Measurements from ENCODE around the gene PCK2. TPM values are rescaled to one million over a fixed set of nuclear protein-coding genes. Genes with fewer than 3 reads are reported as not detected.

The PCK2 gene
- total and polyA plus RNA-seq, 2 of the 8 experiments (the other 6 are each of a cell fraction or from before 2014, with no cell fraction given) = 81.9 to 115 TPM

DNA sequence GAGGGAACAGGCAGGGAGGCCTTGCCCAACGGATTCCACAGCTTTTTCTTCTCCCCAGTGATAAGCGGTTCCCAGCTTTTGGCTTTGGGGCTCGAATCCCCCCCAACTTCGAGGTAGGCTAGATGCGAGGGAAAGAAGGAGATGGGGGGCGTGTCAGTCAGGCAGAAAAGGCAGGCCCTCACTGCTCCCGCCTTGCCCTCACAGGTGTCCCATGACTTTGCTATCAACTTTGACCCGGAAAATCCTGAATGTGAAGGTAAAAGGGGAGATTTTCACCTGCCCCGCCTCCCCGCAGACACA lies 17.9 kb upstream of the PCK2 start:
- Histone ChIP-seq H3K56ac (replicated peaks; ENCODE audit: insufficient read length, low read depth, low read length) (no peak overlapping the region), H4K8ac (ENCODE audit: extremely low read depth, insufficient read depth, low read length) (no peak overlapping the region), H3K79me1 (ENCODE audit: low read depth, low read length) (no peaks in the 10 kb centered on the region), H3K9me3 (ENCODE audit: insufficient read depth in 2 of 2, low read depth in 1 of 2, low read length in 1 of 2) (no peaks in the 10 kb centered on the region), H2BK15ac (ENCODE audit: low read length) (no peak overlapping the region), H2BK120ac (replicated peaks; ENCODE audit: low read depth, low read length) (no peak overlapping the region), H3K4ac (replicated peaks; ENCODE audit: insufficient read length, low read depth, low read length) (no peak overlapping the region), H2BK20ac (ENCODE audit: low read length) (no peak overlapping the region), H3K27me3 (replicated peaks in 1 of 4; ENCODE audit: control insufficient read depth in 3 of 4, extremely low read depth in 1 of 4, insufficient read depth in 3 of 4, low read length in 3 of 4) (no peaks in the 10 kb centered on the region), H3K23ac (ENCODE audit: insufficient read length) (no peak overlapping the region), H3K27ac (ENCODE audit: low read depth, low read length) (no peak overlapping the region), H3K79me2 (ENCODE audit: control insufficient read depth in 1 of 2, insufficient read depth in 2 of 2, low read length in 2 of 2) (no peaks in the 10 kb centered on the region), H3K23me2 (ENCODE audit: low read depth, low read length) (peaks cover 6% of the 10 kb centered on the region; the same call in 1 of the 2 replicates), H2BK5ac (ENCODE audit: low read depth, low read length) (no peak overlapping the region), H4K91ac (replicated peaks; ENCODE audit: insufficient read length, low read length) (no peak overlapping the region), H3K4me2 (ENCODE audit: insufficient read depth in 1 of 2, low read depth in 2 of 2, low read length in 2 of 2) (no peak overlapping the region), H3K18ac (ENCODE audit: extremely low read depth, low read length) (no peak overlapping the region), H4K5ac (ENCODE audit: insufficient read length, low read depth, low read length) (no peak overlapping the region), H3K4me1 (replicated peaks in 1 of 4; ENCODE audit: control insufficient read depth in 3 of 4, insufficient read depth in 4 of 4, low read length in 3 of 4) (peaks cover 0 to 14% (median 9%) of the 10 kb centered on the region in 4 experiments; a peak in 6 of 7 replicates), H2BK12ac (ENCODE audit: low read depth, low read length) (no peak overlapping the region), H4K20me1 (replicated peaks in 1 of 2; ENCODE audit: control insufficient read depth in 1 of 2, insufficient read depth in 2 of 2, low read length in 2 of 2) (no peaks in the 10 kb centered on the region), H3K9ac (replicated peaks in 1 of 4; ENCODE audit: extremely low read depth in 1 of 4, low read depth in 3 of 4, low read length in 3 of 4) (no peak overlapping the region), H3K4me3 (ENCODE audit: extremely low read depth in 1 of 4, insufficient read depth in 2 of 4, low read depth in 3 of 4, low read length in 4 of 4) (no peak overlapping the region), H3K36me3 (ENCODE audit: control insufficient read depth in 2 of 4, insufficient read depth in 4 of 4, low read length in 3 of 4) (no peaks in the 10 kb centered on the region), H3K14ac (ENCODE audit: insufficient read length) (no peak overlapping the region), H2AK5ac (ENCODE audit: low read depth, low read length) (no peak overlapping the region), H2AFZ (ENCODE audit: low read length) (no peak overlapping the region)
- DNase-seq (ENCODE audit: low read depth in 1 of 2, low spot score in 2 of 2) = no peak
- FAIRE-seq = no peak
- ChIA-PET CTCF (ENCODE audit: partially characterized antibody) (interaction anchor here (1.7 to 23.8 kb wide), 5 partner anchors 9 to 22 kb away, joined by 3 to 316 read pairs (median 14); partner anchors contain the start of gene PCK2), POLR2A (ENCODE audit: partially characterized antibody) (interaction anchor here (0.9 to 27.2 kb wide), 3 partner anchors 10 to 37 kb away, joined by 3 to 626 read pairs (median 3); partner anchors contain the start of gene PCK2)
- TF ChIP-seq RNF2 (IDR thresholded peaks at IDR 0.05; ENCODE audit: borderline replicate concordance, low read depth, low read length, missing control alignments, poor library complexity, severe bottlenecking) = no peak
- TF ChIP-seq CREB1 (IDR thresholded peaks at IDR 0.05) = no peak
- no peak for TF ChIP-seq SAP30 (IDR thresholded peaks at IDR 0.05; ENCODE audit: insufficient read depth, insufficient replicate concordance, low read length)
- TF ChIP-seq TBP (IDR thresholded peaks at IDR 0.05; ENCODE audit: low read depth, low read length) = no peak
- 86% methylated on average over 9 of the region's 10 CpGs; no CpG with 5 or more reads in 1 of the 2 experiments for WGBS, 2 experiments (ENCODE audit: extremely low coverage in 1 of 2, insufficient coverage in 1 of 2, insufficient read length in 1 of 2, insufficient replicate concordance in 2 of 2, low coverage in 1 of 2, low lambda C conversion rate in 2 of 2, missing lambda C conversion rate in 1 of 2)

All from H1 (cell line).